Left ventricle myocardium inferior (tissue), 1 donor: ENCODE measurements around the gene SLC41A1. TPM values are rescaled to one million over a fixed set of nuclear protein-coding genes. Genes with fewer than 3 reads are reported as not detected.

ENCODE experiments used
- DNase-seq: peaks from one replicate; pipeline ENCODE4 v3.0.0-alpha.2; 2020
- H3K27ac ChIP-seq: fragments of 200-600 bp; replicated peaks from 2 replicates; pipeline ENCODE4 v1.8.0; 2021
- H3K27me3 ChIP-seq: fragments of 200-600 bp; 2 replicates; pipeline ENCODE4 v1.8.0; 2021; ENCODE audit warnings: low read depth
- H3K36me3 ChIP-seq: fragments of 200-600 bp; 2 replicates; pipeline ENCODE4 v1.8.0; 2021
- H3K4me1 ChIP-seq: fragments of 200-600 bp; 2 replicates; pipeline ENCODE4 v1.8.0; 2021
- H3K4me3 ChIP-seq: fragments of 200-600 bp; 2 replicates; pipeline ENCODE4 v1.8.0; 2021; ENCODE audit warnings: mild to moderate bottlenecking, moderate library complexity
- H3K9me3 ChIP-seq: fragments of 200-600 bp; replicated peaks from 2 replicates; pipeline ENCODE4 v1.8.0; 2021
- intact Hi-C: fragments of 100-400 bp; cut with micrococcal nuclease; formaldehyde crosslinking; loops from one replicate; pipeline ENCODE4 v1.11.0; 2022
- total RNA-seq: library from RNA; stranded (reverse); fragmentation: NEBNext Ultra II Directional; extraction: Animal tissue kit (Norgen Biotek cat#: 25700); gene quantifications from one replicate; pipeline ENCODE4 v1.2.1, GENCODE V29; 2021
- TF ChIP-seq, protein P1 (sequence below): fragments of 200-600 bp; IDR thresholded peaks from 2 replicates; pipeline ENCODE4 v1.8.0; 2021; ENCODE audit warnings: antibody characterized with exemption, mild to moderate bottlenecking, borderline replicate concordance
- donor health status: DM: no; HTN: yes; CAD: no; lungs with severe emphysema.

Gene SLC41A1
- total RNA-seq, 1 donor from 2014 or later: 486 TPM

DNA sequence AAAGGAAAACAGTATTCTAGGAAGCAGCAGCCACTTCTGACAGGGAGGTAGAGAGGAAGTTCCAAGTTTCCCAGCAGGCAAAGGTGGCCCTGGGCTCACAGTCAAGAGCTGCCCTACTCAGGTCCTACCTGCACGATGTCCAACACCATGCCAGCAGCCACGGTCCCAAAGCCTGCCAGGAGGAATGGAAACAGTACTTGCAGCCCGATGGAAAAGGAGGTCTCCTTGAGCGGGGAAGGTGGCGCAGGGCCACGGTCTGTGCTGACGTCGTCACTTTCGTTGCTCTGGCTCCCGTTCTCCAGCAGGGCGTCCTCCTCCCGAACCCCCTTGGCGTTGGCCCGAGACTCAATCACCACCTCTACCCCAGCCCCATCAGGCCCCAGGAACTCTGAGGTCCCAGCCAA, 3.1 kb downstream of the SLC41A1 start:
- Histone ChIP-seq H3K27me3 (no peaks in the 10 kb centered on the region), H3K4me3 (peak overlapping the region; percentile 94), H3K4me1 (peaks cover 95% of the 10 kb centered on the region), H3K27ac (peak overlapping the region; percentile 93), H3K9me3 (no peaks in the 10 kb centered on the region), H3K36me3 (peaks cover 44% of the 10 kb centered on the region)
- intact Hi-C loops: loop anchor here (10.0 kb wide), 1 partner anchor 105 kb away; no protein-coding TSS in a partner anchor
- DNase-seq: peak; percentile 41
- TF ChIP-seq, protein P1, sequence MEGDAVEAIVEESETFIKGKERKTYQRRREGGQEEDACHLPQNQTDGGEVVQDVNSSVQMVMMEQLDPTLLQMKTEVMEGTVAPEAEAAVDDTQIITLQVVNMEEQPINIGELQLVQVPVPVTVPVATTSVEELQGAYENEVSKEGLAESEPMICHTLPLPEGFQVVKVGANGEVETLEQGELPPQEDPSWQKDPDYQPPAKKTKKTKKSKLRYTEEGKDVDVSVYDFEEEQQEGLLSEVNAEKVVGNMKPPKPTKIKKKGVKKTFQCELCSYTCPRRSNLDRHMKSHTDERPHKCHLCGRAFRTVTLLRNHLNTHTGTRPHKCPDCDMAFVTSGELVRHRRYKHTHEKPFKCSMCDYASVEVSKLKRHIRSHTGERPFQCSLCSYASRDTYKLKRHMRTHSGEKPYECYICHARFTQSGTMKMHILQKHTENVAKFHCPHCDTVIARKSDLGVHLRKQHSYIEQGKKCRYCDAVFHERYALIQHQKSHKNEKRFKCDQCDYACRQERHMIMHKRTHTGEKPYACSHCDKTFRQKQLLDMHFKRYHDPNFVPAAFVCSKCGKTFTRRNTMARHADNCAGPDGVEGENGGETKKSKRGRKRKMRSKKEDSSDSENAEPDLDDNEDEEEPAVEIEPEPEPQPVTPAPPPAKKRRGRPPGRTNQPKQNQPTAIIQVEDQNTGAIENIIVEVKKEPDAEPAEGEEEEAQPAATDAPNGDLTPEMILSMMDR: no peak

DNA sequence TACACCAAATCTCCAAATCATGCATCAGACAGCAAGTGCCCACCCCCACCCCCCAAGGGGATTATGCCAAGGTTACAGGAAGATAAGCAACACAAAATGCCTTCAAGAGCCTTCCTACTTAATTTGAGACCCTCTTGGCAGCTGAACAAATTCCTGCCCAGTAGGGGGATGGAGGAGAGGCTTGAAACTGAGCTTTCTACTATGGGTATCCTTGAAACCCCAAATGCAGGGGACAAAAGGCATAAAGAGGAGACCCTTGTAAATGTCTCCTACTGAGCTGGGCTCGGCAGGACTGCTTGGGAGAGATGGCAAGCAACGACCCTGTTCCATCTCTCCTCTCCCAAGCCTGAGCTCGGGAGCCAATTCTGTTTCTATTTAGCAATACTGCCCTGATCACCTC, 3.5 kb downstream of the SLC41A1 start:
- Histone ChIP-seq H3K4me1 (peaks cover 97% of the 10 kb centered on the region), H3K9me3 (no peaks in the 10 kb centered on the region), H3K27me3 (no peaks in the 10 kb centered on the region), H3K27ac (peak overlapping the region; percentile 93), H3K36me3 (peaks cover 46% of the 10 kb centered on the region), H3K4me3 (peak overlapping the region; percentile 94)
- TF ChIP-seq, protein P1: no peak
- intact Hi-C loops: loop anchor here (10.0 kb wide), 1 partner anchor 105 kb away; no protein-coding TSS in a partner anchor
- DNase-seq: no peak

DNA sequence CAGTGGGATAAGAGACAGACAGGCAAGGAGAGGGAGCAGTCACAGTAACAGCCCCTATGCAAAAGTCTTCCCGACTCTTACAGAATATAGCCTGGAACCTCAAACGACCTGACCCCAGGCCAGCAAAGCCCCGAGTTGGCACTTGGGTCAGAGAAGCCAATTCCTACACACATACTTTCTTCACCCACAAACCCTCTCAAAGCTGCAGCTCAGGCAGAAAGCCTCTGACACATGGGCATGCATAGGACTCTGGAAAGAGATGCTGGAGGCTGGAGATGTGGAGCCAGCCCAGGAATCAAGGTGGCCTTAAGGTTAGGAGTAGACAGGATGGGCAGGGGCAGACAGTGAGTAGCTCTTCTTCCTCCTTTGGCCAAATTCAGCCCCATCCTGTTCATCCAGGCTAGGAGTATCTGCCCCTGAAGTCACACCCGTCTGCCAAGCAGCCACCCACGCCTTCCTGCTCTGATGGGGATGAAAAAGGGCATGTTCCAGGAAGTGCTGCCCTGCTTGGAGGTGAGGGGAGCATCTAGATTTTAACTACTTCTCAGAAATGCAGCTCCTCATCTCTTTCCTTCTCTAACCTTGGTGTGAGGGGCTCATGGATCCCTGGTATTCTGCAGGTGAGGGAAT, 7.8 kb downstream of the SLC41A1 start:
- H3K27me3 ChIP-seq: no peaks in the 10 kb centered on the region
- TF ChIP-seq, protein P1: no peak
- H3K9me3 ChIP-seq: no peaks in the 10 kb centered on the region
- no peak for DNase-seq
- peaks cover 57% of the 10 kb centered on the region for H3K36me3 ChIP-seq
- H3K4me1 ChIP-seq: peaks cover 98% of the 10 kb centered on the region
- intact Hi-C loops: loop anchor here (10.0 kb wide), 1 partner anchor 110 kb away; no protein-coding TSS in a partner anchor
- H3K4me3 ChIP-seq: peak overlapping the region; percentile 94
- peak overlapping the region; percentile 38 for H3K27ac ChIP-seq

DNA sequence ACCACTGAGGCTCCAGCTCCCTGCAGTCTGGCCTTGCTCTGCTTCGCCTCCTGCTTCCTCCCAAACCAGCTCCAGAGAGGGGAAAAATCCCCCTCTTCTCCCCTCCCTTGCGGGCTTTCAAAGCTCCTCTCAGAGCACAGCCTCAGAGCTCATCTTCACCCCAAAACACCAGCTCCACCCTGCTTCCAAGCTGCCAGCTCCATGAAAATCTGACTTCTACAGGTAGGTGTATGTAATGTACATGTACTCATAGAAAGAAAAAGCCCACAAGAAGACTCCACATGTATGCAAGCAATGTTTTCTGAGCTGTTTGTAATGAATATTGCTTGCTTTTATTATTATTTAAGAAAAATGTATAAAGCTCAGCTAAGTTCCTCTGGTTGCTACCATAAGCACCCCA, 8.4 kb downstream of the SLC41A1 start:
- intact Hi-C loops: loop anchor here (10.0 kb wide), 1 partner anchor 110 kb away; no protein-coding TSS in a partner anchor
- TF ChIP-seq, protein P1: no peak

GRCh38 chr1:205803986-205804385, 9.0 kb downstream of the SLC41A1 start:
- peak overlapping the region; percentile 94 for H3K4me3 ChIP-seq
- peaks cover 96% of the 10 kb centered on the region for H3K4me1 ChIP-seq
- intact Hi-C loops: loop anchor here (10.0 kb wide), 1 partner anchor 111 kb away; no protein-coding TSS in a partner anchor

More for the DNA sequence above, 8.4 kb downstream of the SLC41A1 start:
- no peaks in the 10 kb centered on the region for H3K9me3 ChIP-seq
- no peaks in the 10 kb centered on the region for H3K27me3 ChIP-seq
- H3K27ac ChIP-seq: peak overlapping the region; percentile 38
- peaks cover 98% of the 10 kb centered on the region for H3K4me1 ChIP-seq
- DNase-seq: no peak
- peak overlapping the region; percentile 94 for H3K4me3 ChIP-seq
- H3K36me3 ChIP-seq: peaks cover 57% of the 10 kb centered on the region

More at GRCh38 chr1:205803986-205804385, 9.0 kb downstream of the SLC41A1 start:
- Histone ChIP-seq H3K27me3 (no peaks in the 10 kb centered on the region), H3K36me3 (peaks cover 57% of the 10 kb centered on the region), H3K9me3 (no peaks in the 10 kb centered on the region), H3K27ac (peak overlapping the region; percentile 38)
- TF ChIP-seq, protein P1: no peak
- DNase-seq: no peak
